Measurements from ENCODE around the gene MYH9.

MYH9 gene

GRCh38 chr22:36349726-36350125 is 38.0 kb downstream of the MYH9 start:
- Histone ChIP-seq H3F3A (ENCODE audit: insufficient read depth, low read length) (0 out of 2 replicates have a peak, but pooled peaks cover 8% of the 10 kb centered on the region), H3K4me2 (ENCODE audit: low read depth, low read length) (no peak overlapping the region), H3K9me2 (replicated peaks; ENCODE audit: insufficient read depth, low read length) (no peaks in the 10 kb centered on the region), H3K27me3 (replicated peaks; ENCODE audit: insufficient read depth, low read length) (no peaks in the 10 kb centered on the region), H3K27ac (ENCODE audit: low read length) (no peak overlapping the region), H3K9me3 (replicated peaks; ENCODE audit: insufficient read depth, low read length) (no peaks in the 10 kb centered on the region), H4K20me1 (ENCODE audit: insufficient read depth, low read length) (peaks cover 66% of the 10 kb centered on the region), H3K79me2 (ENCODE audit: low read length) (peaks cover 97% of the 10 kb centered on the region), H3K4me3 (ENCODE audit: low read length) (no peak overlapping the region), H3K36me3 (replicated peaks; ENCODE audit: insufficient read depth, low read length) (peaks cover 10% of the 10 kb centered on the region), H3K9ac (ENCODE audit: low read length) (no peak overlapping the region), H2AFZ (ENCODE audit: low read length) (no peak overlapping the region), H3K4me1 (ENCODE audit: low read length) (peaks cover 7% of the 10 kb centered on the region)
- TF ChIP-seq EZH2phosphoT487 (IDR thresholded peaks at IDR 0.05; ENCODE audit: low read length) (no peak), CTCF (IDR thresholded peaks at IDR 0.05; ENCODE audit: low read length) (no peak), EZH2 (optimal IDR thresholded peaks at IDR 0.05; ENCODE audit: low read depth, low read length) (no peak)
- DNase-seq, result no peak

GRCh38 chr22:36348760-36349159 is 39.0 kb downstream of the MYH9 start:
- peaks cover 76% of the 10 kb centered on the region for H4K20me1 ChIP-seq (ENCODE audit: insufficient read depth, low read length)

GRCh38 chr22:36347094-36347493 is 40.7 kb downstream of the MYH9 start:
- Histone ChIP-seq H3K4me3 (ENCODE audit: low read length) (no peak overlapping the region), H3K9ac (ENCODE audit: low read length) (no peak overlapping the region), H3K4me1 (ENCODE audit: low read length) (no peaks in the 10 kb centered on the region), H4K20me1 (ENCODE audit: insufficient read depth, low read length) (peaks cover 79% of the 10 kb centered on the region), H3K9me2 (replicated peaks; ENCODE audit: insufficient read depth, low read length) (no peaks in the 10 kb centered on the region), H2AFZ (ENCODE audit: low read length) (no peak overlapping the region), H3K27me3 (replicated peaks; ENCODE audit: insufficient read depth, low read length) (no peaks in the 10 kb centered on the region), H3F3A (ENCODE audit: insufficient read depth, low read length) (0 out of 2 replicates have a peak, but pooled peaks cover 8% of the 10 kb centered on the region), H3K27ac (ENCODE audit: low read length) (no peak overlapping the region), H3K9me3 (replicated peaks; ENCODE audit: insufficient read depth, low read length) (no peaks in the 10 kb centered on the region), H3K4me2 (ENCODE audit: low read depth, low read length) (no peak overlapping the region), H3K36me3 (replicated peaks; ENCODE audit: insufficient read depth, low read length) (peaks cover 22% of the 10 kb centered on the region), H3K79me2 (ENCODE audit: low read length) (peaks cover 97% of the 10 kb centered on the region)
- TF ChIP-seq EZH2 (optimal IDR thresholded peaks at IDR 0.05; ENCODE audit: low read depth, low read length) (no peak), EZH2phosphoT487 (IDR thresholded peaks at IDR 0.05; ENCODE audit: low read length) (no peak), CTCF (IDR thresholded peaks at IDR 0.05; ENCODE audit: low read length) (no peak)
- no peak for DNase-seq

More at GRCh38 chr22:36348760-36349159, 39.0 kb downstream of the MYH9 start:
- H3F3A ChIP-seq (ENCODE audit: insufficient read depth, low read length), result 0 out of 2 replicates have a peak, but pooled peaks cover 8% of the 10 kb centered on the region
- peaks cover 19% of the 10 kb centered on the region for H3K36me3 ChIP-seq (replicated peaks; ENCODE audit: insufficient read depth, low read length)
- H3K9me2 ChIP-seq (replicated peaks; ENCODE audit: insufficient read depth, low read length), result no peaks in the 10 kb centered on the region
- no peak overlapping the region for H3K4me2 ChIP-seq (ENCODE audit: low read depth, low read length)
- no peak overlapping the region for H3K4me3 ChIP-seq (ENCODE audit: low read length)
- peaks cover 97% of the 10 kb centered on the region for H3K79me2 ChIP-seq (ENCODE audit: low read length)
- no peak for DNase-seq
- TF ChIP-seq EZH2phosphoT487 (IDR thresholded peaks at IDR 0.05; ENCODE audit: low read length) (no peak), CTCF (IDR thresholded peaks at IDR 0.05; ENCODE audit: low read length) (no peak), EZH2 (optimal IDR thresholded peaks at IDR 0.05; ENCODE audit: low read depth, low read length) (no peak)
- H3K9ac ChIP-seq (ENCODE audit: low read length), result no peak overlapping the region
- no peak overlapping the region for H3K27ac ChIP-seq (ENCODE audit: low read length)
- no peaks in the 10 kb centered on the region for H3K9me3 ChIP-seq (replicated peaks; ENCODE audit: insufficient read depth, low read length)
- H2AFZ ChIP-seq (ENCODE audit: low read length), result no peak overlapping the region
- H3K4me1 ChIP-seq (ENCODE audit: low read length), result no peaks in the 10 kb centered on the region
- no peaks in the 10 kb centered on the region for H3K27me3 ChIP-seq (replicated peaks; ENCODE audit: insufficient read depth, low read length)
